ENCODE measurements around the gene HOXB3.

The HOXB3 gene

GRCh38 chr17:48545022-48545375, 45.0 kb downstream of the HOXB3 start, which contains the start of gene HOXB2:
Gene HOXB2 (minus strand): TSS chr17:48545109. CDS start chr17:48544911, 198 bp downstream.
- no peak for TF ChIP-seq CTCF (IDR thresholded peaks at IDR 0.05; ENCODE audit: borderline replicate concordance, insufficient read depth, low read depth, low read length)
- H3K4me3 ChIP-seq (ENCODE audit: low read depth, low read length) = peak within 1 kb of the TSS; percentile 80

DNA sequence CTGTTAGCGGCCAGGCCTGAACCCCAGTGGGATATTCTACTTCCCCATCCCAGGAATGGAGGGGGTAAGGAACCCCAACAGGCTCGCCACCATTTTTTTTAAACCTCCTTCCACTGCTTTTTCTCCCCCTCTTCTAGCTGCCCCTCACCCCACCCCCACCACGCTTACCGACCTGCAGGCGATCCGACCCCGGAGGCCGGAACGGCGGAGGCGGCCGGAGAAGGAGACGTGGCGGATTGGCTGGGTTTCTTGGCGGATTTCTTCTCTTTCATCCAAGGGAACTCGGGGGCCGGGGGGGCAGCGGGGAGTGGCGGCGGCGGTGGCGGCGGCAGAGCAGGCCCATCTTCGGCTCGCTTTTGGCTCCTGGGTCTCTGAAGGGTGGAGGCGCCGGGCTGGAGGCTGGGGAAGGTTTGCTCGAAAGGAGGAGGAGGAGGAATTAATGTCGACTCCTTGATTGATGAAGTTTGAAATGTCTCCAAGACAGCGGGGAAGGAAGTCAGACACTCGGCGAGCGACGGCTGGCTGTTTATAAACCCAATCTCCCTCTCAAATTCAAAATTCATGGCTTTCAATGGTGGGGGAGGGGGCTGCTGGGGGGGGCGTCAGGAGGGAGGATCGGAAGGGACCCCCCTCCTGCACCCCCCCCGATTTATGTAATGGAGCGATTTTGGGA, 45.6 kb downstream of the HOXB3 start:
- TF ChIP-seq CTCF (IDR thresholded peaks at IDR 0.05; ENCODE audit: borderline replicate concordance, insufficient read depth, low read depth, low read length) = no peak
- peak overlapping the region; percentile 80 for H3K4me3 ChIP-seq (ENCODE audit: low read depth, low read length)

- TF ChIP-seq CTCF (IDR thresholded peaks at IDR 0.05; ENCODE audit: borderline replicate concordance, insufficient read depth, low read depth, low read length) = no peak
- H3K4me3 ChIP-seq (ENCODE audit: low read depth, low read length) = peak overlapping the region; percentile 80
Observed at GRCh38 chr17:48543854-48544348, 46.1 kb downstream of the HOXB3 start.

GRCh38 chr17:48543107-48543853, 46.8 kb downstream of the HOXB3 start:
- peak overlapping the region; percentile 80 for H3K4me3 ChIP-seq (ENCODE audit: low read depth, low read length)
- peak; percentile 26; the same call in 1 of the 2 replicates for TF ChIP-seq CTCF (IDR thresholded peaks at IDR 0.05; ENCODE audit: borderline replicate concordance, insufficient read depth, low read depth, low read length)

DNA sequence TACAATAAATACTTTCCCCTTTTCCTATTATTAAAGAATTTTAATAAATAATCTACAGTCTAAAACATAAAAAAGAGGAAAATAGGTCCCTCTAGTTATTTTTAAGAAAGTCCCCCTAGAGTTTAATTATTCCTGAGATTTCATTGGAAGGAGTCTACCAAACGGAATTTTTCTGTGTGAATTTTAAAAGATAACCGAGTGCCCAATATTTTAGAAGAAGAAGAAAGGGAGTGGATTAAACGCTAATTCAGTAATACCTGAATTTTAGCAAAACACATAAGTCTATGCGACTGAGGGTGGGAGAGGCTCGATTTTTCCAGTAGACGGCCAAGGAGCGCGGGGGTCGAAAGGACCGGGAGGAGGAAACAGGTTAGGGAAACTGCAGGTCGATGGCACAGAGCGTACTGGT, 47.3 kb downstream of the HOXB3 start:
- no peak for TF ChIP-seq CTCF (IDR thresholded peaks at IDR 0.05; ENCODE audit: borderline replicate concordance, insufficient read depth, low read depth, low read length)
- H3K4me3 ChIP-seq (ENCODE audit: low read depth, low read length) = peak overlapping the region; percentile 80

DNA sequence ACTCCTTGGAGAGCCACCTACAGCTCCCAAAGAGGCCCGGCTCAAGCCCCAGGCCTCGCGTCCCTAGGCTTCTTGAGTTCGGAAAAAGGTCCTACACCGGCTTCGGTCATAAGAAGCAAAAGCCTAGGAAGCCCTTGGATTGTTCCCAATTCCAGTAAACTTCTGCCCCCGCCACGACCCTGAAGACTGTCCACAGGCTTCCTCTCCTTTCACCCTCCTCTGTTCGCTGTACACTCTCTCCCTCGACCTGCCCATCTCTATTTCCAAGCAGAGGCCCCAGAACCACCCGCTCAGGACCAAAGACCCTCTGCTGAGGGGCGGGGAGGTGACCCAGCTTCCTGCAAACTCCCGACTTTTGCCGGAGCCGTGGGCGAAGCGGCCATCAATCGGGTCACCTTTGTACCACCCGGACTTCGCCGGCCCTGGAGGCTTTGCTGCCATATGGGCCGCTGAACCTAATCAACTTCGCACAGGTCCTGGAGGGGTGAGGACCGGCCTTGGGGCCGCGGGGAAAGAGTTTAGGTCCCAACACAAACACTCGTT, 47.9 kb downstream of the HOXB3 start:
- no peak for TF ChIP-seq CTCF (IDR thresholded peaks at IDR 0.05; ENCODE audit: borderline replicate concordance, insufficient read depth, low read depth, low read length)
- peak overlapping the region; percentile 80 for H3K4me3 ChIP-seq (ENCODE audit: low read depth, low read length)

Measured in GM12875 (cell line).